Vagina (tissue), 2 donors: ENCODE data around the gene ST6GALNAC3.

Experiments
- POLR2A ChIP-seq, 2 donors: fragments of 450-650 bp; IDR thresholded peaks; one replicate each; pipeline ENCODE4 v1.6.1; 2017; ENCODE audit warnings: antibody characterized with exemption in 2 of 2, mild to moderate bottlenecking in 2 of 2, moderate library complexity in 2 of 2
- POLR2AphosphoS5 ChIP-seq, 2 donors: sonication (generic); formaldehyde crosslinking; IDR thresholded peaks; one replicate each; pipeline ENCODE4 v1.9.0; 2017; ENCODE audit warnings: antibody characterized with exemption in 2 of 2, mild to moderate bottlenecking in 2 of 2, low read depth in 1 of 2; ENCODE audit not compliant: insufficient read depth in 1 of 2
- TF ChIP-seq, protein P1 (sequence below), 3 experiments: fragments of 450-650 bp in 2 of 3; fragments of 200-600 bp in 1 of 3; sonication (generic) in 1 of 3; IDR thresholded peaks; one replicate each; pipeline ENCODE4 v1.5.1; 2017 to 2019; ENCODE audit warnings: antibody characterized with exemption in 3 of 3, mild to moderate bottlenecking in 2 of 3, moderate library complexity in 2 of 3

- TF ChIP-seq POLR2A (IDR thresholded peaks at IDR 0.05) (no peak), POLR2AphosphoS5 (IDR thresholded peaks at IDR 0.05; ENCODE audit: insufficient read depth in 1 of 2, low read depth in 1 of 2) (no peak)
- TF ChIP-seq, protein P1, sequence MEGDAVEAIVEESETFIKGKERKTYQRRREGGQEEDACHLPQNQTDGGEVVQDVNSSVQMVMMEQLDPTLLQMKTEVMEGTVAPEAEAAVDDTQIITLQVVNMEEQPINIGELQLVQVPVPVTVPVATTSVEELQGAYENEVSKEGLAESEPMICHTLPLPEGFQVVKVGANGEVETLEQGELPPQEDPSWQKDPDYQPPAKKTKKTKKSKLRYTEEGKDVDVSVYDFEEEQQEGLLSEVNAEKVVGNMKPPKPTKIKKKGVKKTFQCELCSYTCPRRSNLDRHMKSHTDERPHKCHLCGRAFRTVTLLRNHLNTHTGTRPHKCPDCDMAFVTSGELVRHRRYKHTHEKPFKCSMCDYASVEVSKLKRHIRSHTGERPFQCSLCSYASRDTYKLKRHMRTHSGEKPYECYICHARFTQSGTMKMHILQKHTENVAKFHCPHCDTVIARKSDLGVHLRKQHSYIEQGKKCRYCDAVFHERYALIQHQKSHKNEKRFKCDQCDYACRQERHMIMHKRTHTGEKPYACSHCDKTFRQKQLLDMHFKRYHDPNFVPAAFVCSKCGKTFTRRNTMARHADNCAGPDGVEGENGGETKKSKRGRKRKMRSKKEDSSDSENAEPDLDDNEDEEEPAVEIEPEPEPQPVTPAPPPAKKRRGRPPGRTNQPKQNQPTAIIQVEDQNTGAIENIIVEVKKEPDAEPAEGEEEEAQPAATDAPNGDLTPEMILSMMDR (IDR thresholded peaks at IDR 0.05), result no peak
These were observed 277.1 kb downstream of the ST6GALNAC3 start for GRCh38 chr1:76351655-76352054.
